PFSK-1 (cell line): ENCODE results near the gene B3GNT4.

Source experiments
- POLR2AphosphoS5 ChIP-seq: IDR thresholded peaks from 2 replicates; pipeline ENCODE4 v1.6.1; 2012; ENCODE audit warnings: low read depth, mild to moderate bottlenecking, control low read depth, low read length, moderate library complexity
- SIN3A ChIP-seq: IDR thresholded peaks from 2 replicates; pipeline ENCODE4 v1.6.1; 2012; ENCODE audit warnings: mild to moderate bottlenecking, low read length, moderate library complexity, borderline replicate concordance; ENCODE audit not compliant: insufficient read depth

DNA sequence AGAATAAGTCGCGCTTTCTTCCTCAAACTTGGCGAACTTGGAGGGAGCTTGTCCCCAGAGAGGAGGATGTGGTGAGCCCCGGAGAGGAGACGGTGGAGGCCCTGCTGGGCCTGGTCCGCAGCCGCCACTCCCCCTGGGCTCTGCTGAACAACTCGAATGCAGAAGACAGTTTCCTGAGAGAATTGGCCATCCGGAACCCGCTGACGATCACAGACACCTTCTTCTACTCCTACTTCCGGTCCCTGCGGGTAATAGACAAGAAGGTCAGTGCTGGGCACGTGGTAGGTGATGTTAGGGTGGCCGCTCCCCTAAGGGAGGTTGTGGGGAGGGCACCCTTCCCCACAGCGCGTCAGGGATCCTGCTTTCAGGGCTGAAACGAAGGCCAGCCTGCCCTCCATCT is 19.0 kb upstream of the B3GNT4 start:
- TF ChIP-seq POLR2AphosphoS5, result no peak
- no peak for TF ChIP-seq SIN3A
